Measurements from ENCODE around the gene MAML2.

- TF ChIP-seq CTCF (IDR thresholded peaks at IDR 0.05; ENCODE audit: borderline replicate concordance, extremely low read depth, low read length, poor library complexity, severe bottlenecking) (no peak), EZH2 (IDR thresholded peaks at IDR 0.05; ENCODE audit: borderline replicate concordance, low read depth, low read length, severe bottlenecking) (no peak)
These were observed 215.4 kb downstream of the MAML2 start for GRCh38 chr11:96127596-96127959.

Measured in DND-41 (cell line).